ENCODE data around the gene NOS2.

Gene NOS2

GRCh38 chr17:27819145-27819544 is 18.8 kb upstream of the NOS2 start:
- no peak for DNase-seq (ENCODE audit: low read depth)

- DNase-seq (ENCODE audit: low read depth): no peak
Observed at GRCh38 chr17:27818401-27819105, 18.2 kb upstream of the NOS2 start.

- no peak for DNase-seq (ENCODE audit: low read depth)
Observed at GRCh38 chr17:27817731-27818130, 17.4 kb upstream of the NOS2 start.

- no peak for DNase-seq (ENCODE audit: low read depth)
Observed at GRCh38 chr17:27816946-27817345, 16.6 kb upstream of the NOS2 start.

- no peak for DNase-seq (ENCODE audit: low read depth)
Observed at GRCh38 chr17:27811961-27812360, 11.6 kb upstream of the NOS2 start.

- no peak for DNase-seq (ENCODE audit: low read depth)
Observed at GRCh38 chr17:27810902-27811557, 10.7 kb upstream of the NOS2 start.

- DNase-seq (ENCODE audit: low read depth): no peak
Observed at GRCh38 chr17:27810211-27810901, 10.0 kb upstream of the NOS2 start.

- DNase-seq (ENCODE audit: low read depth): no peak
Observed at GRCh38 chr17:27809555-27809954, 9.2 kb upstream of the NOS2 start.

GRCh38 chr17:27808628-27809027 is 8.3 kb upstream of the NOS2 start:
- no peak for DNase-seq (ENCODE audit: low read depth)

GRCh38 chr17:27807567-27808470 is 7.5 kb upstream of the NOS2 start:
- no peak for DNase-seq (ENCODE audit: low read depth)

- DNase-seq (ENCODE audit: low read depth): peak; percentile 47
Observed at GRCh38 chr17:27805520-27806146, 5.3 kb upstream of the NOS2 start.

GRCh38 chr17:27804113-27804512 is 3.8 kb upstream of the NOS2 start:
- DNase-seq (ENCODE audit: low read depth): no peak

- no peak for DNase-seq (ENCODE audit: low read depth)
Observed at GRCh38 chr17:27802962-27803680, 2.8 kb upstream of the NOS2 start.

- no peak for DNase-seq (ENCODE audit: low read depth)
Observed at GRCh38 chr17:27802033-27802432, 1.7 kb upstream of the NOS2 start.

- no peak for DNase-seq (ENCODE audit: low read depth)
Observed at GRCh38 chr17:27798376-27798775, 2.0 kb downstream of the NOS2 start.

GRCh38 chr17:27797390-27798091 is 2.8 kb downstream of the NOS2 start:
- DNase-seq (ENCODE audit: low read depth): no peak

GRCh38 chr17:27793906-27794569 is 6.3 kb downstream of the NOS2 start:
- DNase-seq (ENCODE audit: low read depth): no peak

GRCh38 chr17:27793168-27793905 is 7.0 kb downstream of the NOS2 start:
- no peak for DNase-seq (ENCODE audit: low read depth)

- no peak for DNase-seq (ENCODE audit: low read depth)
Observed at GRCh38 chr17:27792095-27792494, 8.2 kb downstream of the NOS2 start.

Data from stromal cell of bone marrow (primary cell).